Hepatocyte (in vitro differentiated cells): ENCODE data around the gene MAP3K3.

Experiments
- CTCF ChIP-seq: fragments of 200-600 bp; sonication (generic); IDR thresholded peaks from 2 replicates; pipeline ENCODE4 v1.5.1; 2016; ENCODE audit warnings: antibody characterized with exemption, mild to moderate bottlenecking; ENCODE audit not compliant: poor library complexity
- EZH2 ChIP-seq: fragments of 200-600 bp; sonication (generic); IDR thresholded peaks from 2 replicates; pipeline ENCODE4 v1.6.1; 2016; ENCODE audit warnings: antibody characterized with exemption, mild to moderate bottlenecking, borderline replicate concordance
- EZH2phosphoT487 ChIP-seq: fragments of 200-600 bp; sonication (generic); IDR thresholded peaks from one replicate; pipeline ENCODE4 v1.6.1; 2018; ENCODE audit warnings: antibody characterized with exemption, mild to moderate bottlenecking, low read depth, moderate library complexity; ENCODE audit not compliant: unreplicated experiment, severe bottlenecking

GRCh38 chr17:63634163-63634562, 11.9 kb downstream of the MAP3K3 start:
- TF ChIP-seq EZH2: no peak
- TF ChIP-seq CTCF: no peak
- TF ChIP-seq EZH2phosphoT487: no peak
